ENCODE measurements around the gene TTC7B.

The TTC7B gene

GRCh38 chr14:90564496-90564895 lies 251.7 kb downstream of the TTC7B start:
- FAIRE-seq (no peak), DNase-seq (ENCODE audit: insufficient read length, low spot score) (no peak)
- no peak for TF ChIP-seq POLR2A (IDR thresholded peaks at IDR 0.05; ENCODE audit: low read depth, low read length)

GRCh38 chr14:90562652-90563051 lies 253.6 kb downstream of the TTC7B start:
- FAIRE-seq, result no peak
- no peak for DNase-seq (ENCODE audit: insufficient read length, low spot score)
- TF ChIP-seq POLR2A (IDR thresholded peaks at IDR 0.05; ENCODE audit: low read depth, low read length), result no peak

GRCh38 chr14:90561920-90562319 lies 254.3 kb downstream of the TTC7B start:
- TF ChIP-seq POLR2A (IDR thresholded peaks at IDR 0.05; ENCODE audit: low read depth, low read length), result no peak
- no peak for FAIRE-seq

GRCh38 chr14:90560991-90561390 lies 255.2 kb downstream of the TTC7B start:
- TF ChIP-seq POLR2A (IDR thresholded peaks at IDR 0.05; ENCODE audit: low read depth, low read length), result no peak
- FAIRE-seq, result no peak
- no peak for DNase-seq (ENCODE audit: insufficient read length, low spot score)

More at GRCh38 chr14:90561920-90562319, 254.3 kb downstream of the TTC7B start:
- DNase-seq (ENCODE audit: insufficient read length, low spot score), result no peak

- DNase-seq (ENCODE audit: insufficient read length, low spot score) (no peak), FAIRE-seq (no peak)
- TF ChIP-seq POLR2A (IDR thresholded peaks at IDR 0.05; ENCODE audit: low read depth, low read length), result no peak
Observed at GRCh38 chr14:90560558-90560957, 255.7 kb downstream of the TTC7B start.

GRCh38 chr14:90559811-90560492 lies 256.3 kb downstream of the TTC7B start:
- no peak for TF ChIP-seq POLR2A (IDR thresholded peaks at IDR 0.05; ENCODE audit: low read depth, low read length)
- FAIRE-seq (no peak), DNase-seq (ENCODE audit: insufficient read length, low spot score) (no peak)

GRCh38 chr14:90558983-90559590 lies 257.1 kb downstream of the TTC7B start:
- TF ChIP-seq POLR2A (IDR thresholded peaks at IDR 0.05; ENCODE audit: low read depth, low read length), result no peak
- no peak for FAIRE-seq
- no peak for DNase-seq (ENCODE audit: insufficient read length, low spot score)

GRCh38 chr14:90558041-90558982 lies 257.9 kb downstream of the TTC7B start:
- TF ChIP-seq POLR2A (IDR thresholded peaks at IDR 0.05; ENCODE audit: low read depth, low read length), result no peak
- no peak for FAIRE-seq
- DNase-seq (ENCODE audit: insufficient read length, low spot score), result no peak

- no peak for TF ChIP-seq POLR2A (IDR thresholded peaks at IDR 0.05; ENCODE audit: low read depth, low read length)
- no peak for DNase-seq (ENCODE audit: insufficient read length, low spot score)
- FAIRE-seq, result no peak
Observed at GRCh38 chr14:90557516-90557915, 258.7 kb downstream of the TTC7B start.

GRCh38 chr14:90556666-90557450 lies 259.4 kb downstream of the TTC7B start:
- no peak for DNase-seq (ENCODE audit: insufficient read length, low spot score)
- no peak for FAIRE-seq
- TF ChIP-seq POLR2A (IDR thresholded peaks at IDR 0.05; ENCODE audit: low read depth, low read length), result no peak

- FAIRE-seq (no peak), DNase-seq (ENCODE audit: insufficient read length, low spot score) (no peak)
- no peak for TF ChIP-seq POLR2A (IDR thresholded peaks at IDR 0.05; ENCODE audit: low read depth, low read length)
Observed at GRCh38 chr14:90556012-90556477, 260.2 kb downstream of the TTC7B start.

- TF ChIP-seq POLR2A (IDR thresholded peaks at IDR 0.05; ENCODE audit: low read depth, low read length), result no peak
- DNase-seq (ENCODE audit: insufficient read length, low spot score) (no peak), FAIRE-seq (no peak)
Observed at GRCh38 chr14:90555126-90556011, 260.9 kb downstream of the TTC7B start.

All from H54 (cell line).